ENCODE results near the gene NKIRAS1. TPM values are rescaled to one million over a fixed set of nuclear protein-coding genes. Genes with fewer than 3 reads are reported as not detected.

The NKIRAS1 gene
- total RNA-seq, 2 experiments from 2014 or later, result 3.2 to 3.8 TPM

GRCh38 chr3:23875113-23875725, 41.6 kb downstream of the NKIRAS1 start:
- Histone ChIP-seq H3K27me3 (ENCODE audit: control insufficient read depth in 1 of 2, insufficient read depth in 2 of 2, low read length in 2 of 2) (no peaks in the 10 kb centered on the region), H3K9me3 (ENCODE audit: control insufficient read depth in 1 of 2, insufficient read depth in 1 of 2, low read length in 2 of 2) (no peaks in the 10 kb centered on the region), H3K36me3 (ENCODE audit: insufficient read depth, low read length) (peaks cover 6% of the 10 kb centered on the region), H3K4me3 (ENCODE audit: low read length) (no peak overlapping the region), H3K27ac (ENCODE audit: low read depth in 1 of 2, low read length in 2 of 2) (no peak overlapping the region), H3K4me1 (ENCODE audit: insufficient read depth, low read length) (no peaks in the 10 kb centered on the region)
- Mint-ChIP-seq H3K27me3 (no peaks in the 10 kb centered on the region), H3K36me3 (ENCODE audit: low read depth) (no peaks in the 10 kb centered on the region), H3K4me1 (ENCODE audit: low read depth) (peaks cover 63% of the 10 kb centered on the region), H3K27ac (no peak overlapping the region), H3K4me3 (no peak overlapping the region), H3K9me3 (no peaks in the 10 kb centered on the region)
- intact Hi-C loops (cut with DNase I, micrococcal nuclease), result no loop called here
- POLR2A ChIA-PET, result no interaction called here
- DNase-seq (no peak), ATAC-seq (ENCODE audit: poor library complexity) (no peak)
- TF ChIP-seq CTCF (IDR thresholded peaks at IDR 0.05), result no peak
- CTCF ChIA-PET, result no interaction called here

DNA sequence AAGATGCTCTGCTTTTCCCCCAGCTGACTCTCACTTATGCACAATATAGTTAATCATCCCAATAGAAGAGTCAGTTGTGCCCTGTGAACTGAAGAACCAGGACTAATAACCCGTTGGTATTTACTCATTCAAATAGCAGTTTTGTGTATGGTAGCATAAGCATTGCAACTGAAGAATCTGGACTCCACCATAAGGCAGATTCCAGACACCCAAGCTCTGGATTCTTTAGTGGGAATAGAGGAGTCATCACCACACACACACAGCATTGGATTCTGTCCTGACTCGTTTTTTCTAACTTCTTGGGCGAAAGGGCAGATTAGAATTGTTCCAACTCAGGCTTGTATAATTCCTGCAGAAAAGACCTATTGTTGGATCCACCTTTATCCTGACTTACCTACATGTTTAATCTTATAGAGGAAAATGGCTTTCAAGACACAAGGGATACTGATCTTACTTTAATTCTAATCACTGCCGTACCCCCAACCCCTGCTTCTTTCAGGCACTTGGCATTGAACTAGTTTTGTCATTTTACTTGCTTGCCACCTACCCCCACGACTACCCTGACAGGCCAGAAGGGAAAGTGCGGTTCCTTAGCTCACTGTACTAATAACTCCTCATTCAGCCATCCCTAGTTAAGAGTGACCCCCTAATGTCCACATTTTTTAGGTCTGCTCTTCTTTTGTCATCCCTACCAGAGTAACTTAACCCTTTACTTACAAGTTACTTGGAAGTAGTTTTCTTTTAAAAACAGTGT, 42.3 kb downstream of the NKIRAS1 start:
- Mint-ChIP-seq H3K4me1 (ENCODE audit: low read depth) (peaks cover 64% of the 10 kb centered on the region), H3K27me3 (no peaks in the 10 kb centered on the region), H3K36me3 (ENCODE audit: low read depth) (no peaks in the 10 kb centered on the region), H3K4me3 (no peak overlapping the region), H3K9me3 (no peaks in the 10 kb centered on the region), H3K27ac (no peak overlapping the region)
- H3K36me3 ChIP-seq (ENCODE audit: insufficient read depth, low read length), result peaks cover 6% of the 10 kb centered on the region
- intact Hi-C loops (cut with DNase I, micrococcal nuclease), result no loop called here
- H3K9me3 ChIP-seq (ENCODE audit: control insufficient read depth in 1 of 2, insufficient read depth in 1 of 2, low read length in 2 of 2), result no peaks in the 10 kb centered on the region
- no peaks in the 10 kb centered on the region for H3K27me3 ChIP-seq (ENCODE audit: control insufficient read depth in 1 of 2, insufficient read depth in 2 of 2, low read length in 2 of 2)
- DNase-seq (no peak), ATAC-seq (ENCODE audit: poor library complexity) (no peak)
- H3K4me1 ChIP-seq (ENCODE audit: insufficient read depth, low read length), result no peaks in the 10 kb centered on the region
- H3K4me3 ChIP-seq (ENCODE audit: low read length), result no peak overlapping the region
- no peak for TF ChIP-seq CTCF (IDR thresholded peaks at IDR 0.05)
- ChIA-PET POLR2A (interaction anchor here (0.6 kb wide), 1 partner anchor 24 kb away, joined by 3 read pairs; no protein-coding TSS in a partner anchor), CTCF (no interaction called here)
- H3K27ac ChIP-seq (ENCODE audit: low read depth in 1 of 2, low read length in 2 of 2), result no peak overlapping the region

DNA sequence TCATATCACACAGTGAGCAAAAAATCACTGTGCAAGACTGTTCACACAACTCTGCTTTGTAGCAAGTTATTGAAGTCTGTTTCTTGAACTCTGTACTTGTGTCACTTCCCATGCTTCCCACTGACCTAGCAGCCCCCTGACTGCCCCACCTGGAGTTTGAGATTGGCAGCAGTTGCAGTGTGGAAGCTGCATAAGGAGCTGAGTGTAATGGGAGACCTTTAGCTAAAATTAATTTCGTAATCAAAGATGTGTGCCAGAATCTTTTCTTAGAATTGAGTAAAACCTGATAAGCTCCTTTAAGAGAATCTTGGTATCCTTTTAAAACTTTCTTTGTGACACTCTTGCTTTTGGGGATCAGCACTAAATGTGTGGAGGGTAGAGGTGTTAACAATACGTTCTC, 42.8 kb downstream of the NKIRAS1 start:
- Histone ChIP-seq H3K36me3 (ENCODE audit: insufficient read depth, low read length) (peaks cover 6% of the 10 kb centered on the region), H3K4me3 (ENCODE audit: low read length) (no peak overlapping the region), H3K9me3 (ENCODE audit: control insufficient read depth in 1 of 2, insufficient read depth in 1 of 2, low read length in 2 of 2) (no peaks in the 10 kb centered on the region), H3K27ac (ENCODE audit: low read depth in 1 of 2, low read length in 2 of 2) (no peak overlapping the region), H3K27me3 (ENCODE audit: control insufficient read depth in 1 of 2, insufficient read depth in 2 of 2, low read length in 2 of 2) (no peaks in the 10 kb centered on the region), H3K4me1 (ENCODE audit: insufficient read depth, low read length) (no peaks in the 10 kb centered on the region)
- intact Hi-C loops (cut with DNase I, micrococcal nuclease), result no loop called here
- no peak for DNase-seq
- peaks cover 59% of the 10 kb centered on the region for H3K4me1 Mint-ChIP-seq (ENCODE audit: low read depth)
- TF ChIP-seq CTCF (IDR thresholded peaks at IDR 0.05), result no peak
- ChIA-PET CTCF (no interaction called here), POLR2A (interaction anchor here (0.6 kb wide), 1 partner anchor 25 kb away, joined by 3 read pairs; no protein-coding TSS in a partner anchor)
- H3K27ac Mint-ChIP-seq, result no peak overlapping the region
- no peaks in the 10 kb centered on the region for H3K27me3 Mint-ChIP-seq
- ATAC-seq (ENCODE audit: poor library complexity), result no peak
- no peak overlapping the region for H3K4me3 Mint-ChIP-seq
- H3K9me3 Mint-ChIP-seq, result no peaks in the 10 kb centered on the region
- no peaks in the 10 kb centered on the region for H3K36me3 Mint-ChIP-seq (ENCODE audit: low read depth)
